Measurements from ENCODE around the gene KAZN. TPM values are rescaled to one million over a fixed set of nuclear protein-coding genes. Genes with fewer than 3 reads are reported as not detected.

The KAZN gene
- polyA plus RNA-seq, 1 of the 3 experiments (the other 2 are of a cell fraction) = 6.8 TPM

DNA sequence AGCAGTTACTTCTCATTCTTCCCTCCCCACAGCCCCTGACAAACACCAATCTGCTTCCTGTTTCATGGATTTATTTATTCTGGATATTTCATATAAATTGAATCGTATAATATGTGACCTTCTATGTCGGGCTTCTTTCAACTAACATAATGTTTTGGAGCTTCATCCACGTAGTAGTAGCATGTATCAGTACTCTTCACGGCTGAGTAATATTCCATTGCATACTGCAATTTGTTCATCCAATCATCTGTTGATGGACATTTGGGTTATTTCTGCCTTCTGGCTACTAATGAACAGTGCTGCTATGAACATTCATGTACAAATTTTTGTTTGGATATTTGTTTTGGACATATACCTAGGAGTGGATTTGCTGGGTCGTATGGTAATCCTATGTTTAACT, 1.9 kb upstream of the KAZN start:
- no peak overlapping the region for H3K4me3 ChIP-seq (ENCODE audit: low read depth in 2 of 2, low read length in 1 of 2)
- H3K27ac ChIP-seq (ENCODE audit: low read depth in 2 of 2, low read length in 1 of 2) = no peak overlapping the region
- 41% methylated on average over 5 of the region's 5 CpGs for WGBS (ENCODE audit: low lambda C conversion rate)
- H3K36me3 ChIP-seq (replicated peaks in 1 of 2; ENCODE audit: control insufficient read depth in 1 of 2, insufficient read depth in 2 of 2, low read length in 1 of 2) = no peaks in the 10 kb centered on the region
- no peak overlapping the region for H3K4me2 ChIP-seq
- H3K9me3 ChIP-seq = no peaks in the 10 kb centered on the region
- no peaks in the 10 kb centered on the region for H3K27me3 ChIP-seq (ENCODE audit: insufficient read depth)
- H3K9me2 ChIP-seq = no peaks in the 10 kb centered on the region
- no peaks in the 10 kb centered on the region for H3K79me2 ChIP-seq (ENCODE audit: insufficient read depth)
- peaks cover 0 to 9% of the 10 kb centered on the region in 2 experiments; a peak in 1 of 4 replicates for H3K4me1 ChIP-seq (ENCODE audit: control insufficient read depth in 1 of 2, insufficient read depth in 2 of 2, low read depth in 1 of 2, low read length in 1 of 2)
- no peaks in the 10 kb centered on the region for H4K20me1 ChIP-seq (ENCODE audit: insufficient read depth)
- H3F3A ChIP-seq (replicated peaks; ENCODE audit: insufficient read depth) = no peaks in the 10 kb centered on the region
- POLR2A ChIA-PET = no interaction called here
- H3K9ac ChIP-seq = no peak overlapping the region
- CTCF ChIA-PET = no interaction called here
- H2AFZ ChIP-seq (ENCODE audit: low read depth) = no peak overlapping the region
- DNase-seq = no peak
- TF ChIP-seq FOXJ3 (CRISPR knock-in tag; IDR thresholded peaks at IDR 0.05) (no peak), GABPA (IDR thresholded peaks at IDR 0.05; ENCODE audit: low read depth) (no peak), JUND (IDR thresholded peaks at IDR 0.05) (no peak), TCF12 (IDR thresholded peaks at IDR 0.05) (no peak), RFX5 (IDR thresholded peaks at IDR 0.05; ENCODE audit: low read length) (no peak), RAD21 (IDR thresholded peaks at IDR 0.05; ENCODE audit: low read length) (no peak), EZH2phosphoT487 (IDR thresholded peaks at IDR 0.05; ENCODE audit: borderline replicate concordance, low read depth) (no peak), SIN3A (IDR thresholded peaks at IDR 0.05; ENCODE audit: borderline replicate concordance, low read depth, low read length) (no peak), REST (IDR thresholded peaks at IDR 0.05; ENCODE audit: low read depth, low read length) (no peak), USF1 (IDR thresholded peaks at IDR 0.05; ENCODE audit: borderline replicate concordance, low read depth) (no peak), CHD2 (IDR thresholded peaks at IDR 0.05; ENCODE audit: low read length, partially characterized antibody) (no peak), MEF2A (IDR thresholded peaks at IDR 0.05; ENCODE audit: borderline replicate concordance, low read depth) (no peak), NRF1 (IDR thresholded peaks at IDR 0.05; ENCODE audit: low read depth, low read length) (no peak), EP300 (IDR thresholded peaks at IDR 0.05; ENCODE audit: borderline replicate concordance in 1 of 2, low read depth in 1 of 2, low read length in 1 of 2) (no peak), FOSL2 (IDR thresholded peaks at IDR 0.05; ENCODE audit: borderline replicate concordance, low read depth) (no peak), TEAD4 (IDR thresholded peaks at IDR 0.05; ENCODE audit: borderline replicate concordance, insufficient read depth) (no peak), GATA2 (CRISPR knock-in tag; IDR thresholded peaks at IDR 0.05) (no peak)
- TF ChIP-seq, protein P1, sequence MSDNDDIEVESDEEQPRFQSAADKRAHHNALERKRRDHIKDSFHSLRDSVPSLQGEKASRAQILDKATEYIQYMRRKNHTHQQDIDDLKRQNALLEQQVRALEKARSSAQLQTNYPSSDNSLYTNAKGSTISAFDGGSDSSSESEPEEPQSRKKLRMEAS (IDR thresholded peaks at IDR 0.05; ENCODE audit: low read depth) = no peak
- TF ChIP-seq, protein P2, sequence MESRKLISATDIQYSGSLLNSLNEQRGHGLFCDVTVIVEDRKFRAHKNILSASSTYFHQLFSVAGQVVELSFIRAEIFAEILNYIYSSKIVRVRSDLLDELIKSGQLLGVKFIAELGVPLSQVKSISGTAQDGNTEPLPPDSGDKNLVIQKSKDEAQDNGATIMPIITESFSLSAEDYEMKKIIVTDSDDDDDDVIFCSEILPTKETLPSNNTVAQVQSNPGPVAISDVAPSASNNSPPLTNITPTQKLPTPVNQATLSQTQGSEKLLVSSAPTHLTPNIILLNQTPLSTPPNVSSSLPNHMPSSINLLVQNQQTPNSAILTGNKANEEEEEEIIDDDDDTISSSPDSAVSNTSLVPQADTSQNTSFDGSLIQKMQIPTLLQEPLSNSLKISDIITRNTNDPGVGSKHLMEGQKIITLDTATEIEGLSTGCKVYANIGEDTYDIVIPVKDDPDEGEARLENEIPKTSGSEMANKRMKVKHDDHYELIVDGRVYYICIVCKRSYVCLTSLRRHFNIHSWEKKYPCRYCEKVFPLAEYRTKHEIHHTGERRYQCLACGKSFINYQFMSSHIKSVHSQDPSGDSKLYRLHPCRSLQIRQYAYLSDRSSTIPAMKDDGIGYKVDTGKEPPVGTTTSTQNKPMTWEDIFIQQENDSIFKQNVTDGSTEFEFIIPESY (IDR thresholded peaks at IDR 0.05; ENCODE audit: borderline replicate concordance, low read depth) = no peak
- TF ChIP-seq, protein P3, sequence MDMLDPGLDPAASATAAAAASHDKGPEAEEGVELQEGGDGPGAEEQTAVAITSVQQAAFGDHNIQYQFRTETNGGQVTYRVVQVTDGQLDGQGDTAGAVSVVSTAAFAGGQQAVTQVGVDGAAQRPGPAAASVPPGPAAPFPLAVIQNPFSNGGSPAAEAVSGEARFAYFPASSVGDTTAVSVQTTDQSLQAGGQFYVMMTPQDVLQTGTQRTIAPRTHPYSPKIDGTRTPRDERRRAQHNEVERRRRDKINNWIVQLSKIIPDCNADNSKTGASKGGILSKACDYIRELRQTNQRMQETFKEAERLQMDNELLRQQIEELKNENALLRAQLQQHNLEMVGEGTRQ (IDR thresholded peaks at IDR 0.05; ENCODE audit: borderline replicate concordance, low read depth, low read length) = no peak
